Measurements from ENCODE around the gene TARDBP.

Gene TARDBP

GRCh38 chr1:11042065-11042464 lies 29.6 kb downstream of the TARDBP start:
- no peak overlapping the region for H3K27ac ChIP-seq
- H3K27me3 ChIP-seq (ENCODE audit: insufficient read depth, low read depth, severe bottlenecking): no peaks in the 10 kb centered on the region
- no peaks in the 10 kb centered on the region for H3K9me3 ChIP-seq (ENCODE audit: severe bottlenecking)
- DNase-seq: no peak
- no peak overlapping the region for H3K4me3 ChIP-seq (ENCODE audit: low read depth, low read length)
- H3K36me3 ChIP-seq: no peaks in the 10 kb centered on the region
- TF ChIP-seq CTCF (IDR thresholded peaks at IDR 0.05; ENCODE audit: low read depth, low read length): no peak

- Histone ChIP-seq H3K27ac (no peak overlapping the region), H3K36me3 (no peaks in the 10 kb centered on the region), H3K27me3 (ENCODE audit: insufficient read depth, low read depth, severe bottlenecking) (no peaks in the 10 kb centered on the region), H3K4me3 (ENCODE audit: low read depth, low read length) (no peak overlapping the region), H3K9me3 (ENCODE audit: severe bottlenecking) (no peaks in the 10 kb centered on the region)
- DNase-seq: no peak
- TF ChIP-seq CTCF (IDR thresholded peaks at IDR 0.05; ENCODE audit: low read depth, low read length): no peak
Observed at GRCh38 chr1:11042995-11043874, 30.8 kb downstream of the TARDBP start.

- no peaks in the 10 kb centered on the region for H3K27me3 ChIP-seq (ENCODE audit: insufficient read depth, low read depth, severe bottlenecking)
Observed at GRCh38 chr1:11044086-11044848, 31.8 kb downstream of the TARDBP start.

GRCh38 chr1:11044849-11045427 lies 32.5 kb downstream of the TARDBP start:
- Histone ChIP-seq H3K4me3 (ENCODE audit: low read depth, low read length) (no peak overlapping the region), H3K36me3 (no peaks in the 10 kb centered on the region), H3K27me3 (ENCODE audit: insufficient read depth, low read depth, severe bottlenecking) (no peaks in the 10 kb centered on the region), H3K9me3 (ENCODE audit: severe bottlenecking) (no peaks in the 10 kb centered on the region), H3K27ac (no peak overlapping the region)
- no peak for DNase-seq
- TF ChIP-seq CTCF (IDR thresholded peaks at IDR 0.05; ENCODE audit: low read depth, low read length): no peak

More at GRCh38 chr1:11044086-11044848, 31.8 kb downstream of the TARDBP start:
- Histone ChIP-seq H3K4me3 (ENCODE audit: low read depth, low read length) (no peak overlapping the region), H3K27ac (no peak overlapping the region), H3K9me3 (ENCODE audit: severe bottlenecking) (no peaks in the 10 kb centered on the region), H3K36me3 (no peaks in the 10 kb centered on the region)
- no peak for DNase-seq
- TF ChIP-seq CTCF (IDR thresholded peaks at IDR 0.05; ENCODE audit: low read depth, low read length): no peak

- Histone ChIP-seq H3K4me3 (ENCODE audit: low read depth, low read length) (no peak overlapping the region), H3K9me3 (ENCODE audit: severe bottlenecking) (no peaks in the 10 kb centered on the region), H3K36me3 (no peaks in the 10 kb centered on the region), H3K27ac (no peak overlapping the region), H3K27me3 (ENCODE audit: insufficient read depth, low read depth, severe bottlenecking) (no peaks in the 10 kb centered on the region)
- TF ChIP-seq CTCF (IDR thresholded peaks at IDR 0.05; ENCODE audit: low read depth, low read length): no peak
- DNase-seq: no peak
Observed at GRCh38 chr1:11045428-11046269, 33.2 kb downstream of the TARDBP start.
